DMS53 treated with DMSO at 0.1 percent for 48 hours (cell line): ENCODE data around the gene HTT.

ENCODE experiments used
- DNase-seq: peaks from one replicate; lab custom pipeline; 2025; ENCODE audit not compliant: unreplicated experiment; lab: John Stamatoyannopoulos, UW

The HTT gene

DNA sequence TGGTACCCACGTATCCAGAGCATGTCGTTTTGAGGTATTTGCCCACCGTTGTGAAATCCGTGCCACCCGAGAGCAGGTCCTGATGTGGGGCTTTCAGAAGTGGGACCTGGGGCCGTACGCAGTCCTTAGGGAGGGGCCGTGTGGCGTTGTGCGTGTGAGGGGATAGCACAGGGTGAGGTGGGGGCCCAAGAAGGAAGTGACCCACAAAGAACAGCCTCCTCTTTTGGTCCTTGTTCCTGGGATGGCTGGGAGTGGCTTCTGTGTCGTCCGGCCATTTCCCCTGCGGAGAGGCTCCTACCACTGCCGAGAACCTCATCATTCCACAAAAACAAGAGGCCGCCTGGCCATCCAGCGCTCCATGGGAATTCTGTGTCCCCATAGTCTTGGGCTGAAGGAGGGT, 157.5 kb downstream of the HTT start:
- no peak for DNase-seq

DNA sequence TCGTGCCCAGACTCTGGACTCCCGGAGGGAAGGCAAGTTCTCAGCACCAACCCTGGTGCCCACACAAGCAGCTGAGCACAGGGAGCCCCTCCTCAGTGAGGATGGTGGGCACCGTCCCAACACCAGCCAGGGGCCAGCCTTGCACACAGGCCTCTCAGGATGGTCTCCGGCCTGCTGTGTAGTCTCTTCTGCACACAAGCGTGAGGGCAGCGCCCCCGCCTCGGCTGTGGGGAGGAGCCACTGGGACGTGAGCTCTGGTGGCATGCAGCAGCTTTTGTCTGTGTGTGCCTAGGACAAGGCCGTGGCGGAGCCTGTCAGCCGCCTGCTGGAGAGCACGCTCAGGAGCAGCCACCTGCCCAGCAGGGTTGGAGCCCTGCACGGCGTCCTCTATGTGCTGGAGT, 158.4 kb downstream of the HTT start:
- no peak for DNase-seq

DNA sequence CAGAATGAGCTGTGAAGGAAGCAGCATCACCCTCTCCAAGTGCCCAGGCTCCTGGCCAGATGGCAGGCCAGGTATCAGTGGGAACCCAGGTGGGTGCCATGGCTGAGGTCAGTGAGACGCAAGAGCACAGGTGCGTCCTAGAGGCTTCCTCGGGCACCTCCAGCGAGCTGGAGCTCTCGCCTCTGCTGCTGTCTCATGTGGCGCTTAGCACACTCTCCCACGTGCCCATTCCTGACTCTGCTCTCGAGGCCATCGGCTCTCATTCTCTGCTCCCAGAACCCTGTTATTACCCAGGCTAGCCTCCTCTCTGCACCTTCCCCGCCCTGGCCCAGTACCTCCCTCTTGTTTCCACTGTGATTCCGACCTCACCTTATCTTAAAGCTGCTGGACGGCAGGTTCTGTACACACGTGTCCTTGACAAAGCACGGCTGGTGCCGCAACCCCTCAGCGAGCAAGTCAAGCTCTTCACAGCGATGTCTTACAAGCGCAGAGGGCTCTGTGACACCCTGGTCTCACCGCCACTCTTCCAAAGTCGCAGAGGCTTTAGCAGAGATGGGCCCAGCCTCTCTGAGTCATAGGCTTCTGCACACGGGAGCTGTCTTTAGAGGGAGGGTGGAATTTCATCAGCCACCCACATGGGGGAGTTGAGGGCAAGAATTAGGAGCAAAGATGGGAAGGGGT, 159.1 kb downstream of the HTT start:
- no peak for DNase-seq

DNA sequence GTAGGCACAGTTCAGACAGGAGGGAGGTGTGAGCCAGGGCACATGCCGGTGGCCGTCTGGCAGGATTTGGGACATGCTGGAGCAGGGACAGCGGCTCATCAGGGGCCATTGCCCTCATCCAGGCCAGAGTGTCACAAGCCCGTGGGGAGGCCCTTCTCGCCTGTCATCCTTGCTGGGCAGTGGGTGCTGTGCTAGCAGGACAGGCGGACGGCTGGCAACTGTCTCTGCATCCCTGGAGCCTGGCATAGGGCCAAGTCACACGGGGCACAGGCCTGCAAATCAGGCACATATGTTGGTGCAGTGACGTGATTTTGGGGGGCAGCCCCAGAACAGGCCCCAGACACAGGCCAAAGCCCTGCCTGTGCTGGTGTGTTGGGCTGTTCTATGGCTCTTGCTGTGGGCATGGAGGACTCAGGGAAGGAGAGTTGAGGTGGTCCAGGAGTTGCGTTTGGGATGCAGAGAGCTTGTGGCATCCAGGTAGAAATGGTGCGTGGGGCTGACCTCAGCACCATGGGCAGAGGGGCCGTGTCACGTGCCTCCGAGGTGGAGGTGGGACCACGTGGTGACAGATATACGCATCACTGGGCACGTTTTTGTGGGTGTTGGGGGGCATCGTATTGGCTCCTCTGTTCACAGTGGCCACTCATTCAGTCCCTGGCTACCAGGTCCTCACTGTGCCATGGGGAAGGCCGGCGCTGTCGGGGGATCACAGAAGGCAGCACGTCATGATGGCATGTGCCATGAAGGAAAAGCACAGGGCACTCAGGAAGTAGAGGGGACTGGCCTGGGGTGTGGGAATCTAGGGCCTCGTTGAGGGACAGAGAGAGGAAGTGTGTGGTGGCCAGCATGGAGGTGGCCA, 159.9 kb downstream of the HTT start:
- DNase-seq: no peak

DNA sequence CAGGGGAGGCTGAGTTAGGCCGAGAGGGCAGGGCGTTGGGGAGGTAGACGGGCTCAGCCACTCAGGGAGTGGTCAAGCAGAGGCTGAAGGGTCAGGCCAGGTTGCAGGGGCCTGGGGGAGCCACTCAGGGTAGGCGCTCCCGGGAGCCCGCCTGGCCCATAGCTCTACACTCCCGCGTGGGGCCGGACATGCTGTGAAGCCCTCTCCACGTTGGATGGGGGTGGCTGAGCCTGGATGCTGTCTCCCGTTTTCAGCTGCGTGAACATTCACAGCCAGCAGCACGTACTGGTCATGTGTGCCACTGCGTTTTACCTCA, 160.5 kb downstream of the HTT start:
- DNase-seq: no peak

DNA sequence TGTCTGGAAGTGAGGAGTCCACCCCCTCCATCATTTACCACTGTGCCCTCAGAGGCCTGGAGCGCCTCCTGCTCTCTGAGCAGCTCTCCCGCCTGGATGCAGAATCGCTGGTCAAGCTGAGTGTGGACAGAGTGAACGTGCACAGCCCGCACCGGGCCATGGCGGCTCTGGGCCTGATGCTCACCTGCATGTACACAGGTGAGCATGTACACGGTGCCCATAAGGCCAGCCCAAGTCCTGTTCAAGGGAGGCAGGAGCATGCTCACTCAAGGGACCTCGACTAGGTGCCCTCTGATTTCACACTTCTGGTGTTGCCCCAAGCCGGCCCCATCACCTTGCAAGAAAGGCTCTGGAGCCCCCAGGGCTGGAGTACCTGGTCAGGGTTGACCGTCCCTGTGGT, 161.1 kb downstream of the HTT start:
- no peak for DNase-seq

DNA sequence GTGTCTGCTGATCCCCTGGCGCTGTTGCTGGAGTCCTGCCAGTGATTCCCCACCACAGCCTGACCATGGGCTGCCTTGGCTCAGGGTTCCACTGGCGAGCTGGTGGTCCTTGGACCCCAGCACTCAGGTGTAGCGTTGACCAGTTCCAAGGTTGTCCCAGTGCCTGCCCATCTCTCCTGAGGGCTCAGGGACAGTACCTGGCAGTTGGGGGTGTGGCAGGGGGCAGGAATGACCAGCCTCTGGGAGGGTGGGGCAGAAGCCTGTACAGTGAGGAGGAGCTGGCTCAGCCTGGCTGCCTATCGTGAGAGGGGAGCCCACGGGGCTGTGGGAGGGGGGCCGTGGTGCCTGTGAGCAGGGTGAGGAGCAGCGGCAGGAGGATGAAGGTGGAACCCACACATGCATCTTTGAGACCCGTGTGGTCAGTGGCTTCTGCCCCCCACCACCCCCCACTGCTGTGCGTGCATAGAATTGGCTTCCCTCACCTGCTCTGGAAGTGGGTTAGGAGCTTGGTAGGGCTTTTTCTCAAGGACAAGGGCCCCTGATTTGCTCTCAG, 161.9 kb downstream of the HTT start:
- DNase-seq: no peak

DNA sequence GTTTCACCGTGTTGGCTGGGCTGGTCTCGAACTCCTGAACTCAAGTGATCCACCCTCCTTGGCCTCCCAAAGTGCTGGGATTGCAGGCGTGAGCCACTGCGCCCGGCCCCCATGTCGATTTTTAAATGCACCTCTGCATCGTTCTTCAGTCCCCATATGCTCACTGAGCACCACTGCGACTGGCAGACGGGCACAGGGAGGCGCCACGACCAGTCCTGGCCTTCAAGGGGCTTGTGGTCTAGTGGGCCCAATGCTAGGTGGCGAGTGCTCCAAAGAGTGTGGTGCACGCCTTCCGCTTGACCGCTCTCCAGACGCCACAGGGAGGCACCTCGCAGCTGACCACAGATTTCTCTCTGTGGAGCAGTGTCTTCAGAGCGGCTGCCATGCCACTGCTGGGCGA, 162.8 kb downstream of the HTT start:
- DNase-seq: no peak

DNA sequence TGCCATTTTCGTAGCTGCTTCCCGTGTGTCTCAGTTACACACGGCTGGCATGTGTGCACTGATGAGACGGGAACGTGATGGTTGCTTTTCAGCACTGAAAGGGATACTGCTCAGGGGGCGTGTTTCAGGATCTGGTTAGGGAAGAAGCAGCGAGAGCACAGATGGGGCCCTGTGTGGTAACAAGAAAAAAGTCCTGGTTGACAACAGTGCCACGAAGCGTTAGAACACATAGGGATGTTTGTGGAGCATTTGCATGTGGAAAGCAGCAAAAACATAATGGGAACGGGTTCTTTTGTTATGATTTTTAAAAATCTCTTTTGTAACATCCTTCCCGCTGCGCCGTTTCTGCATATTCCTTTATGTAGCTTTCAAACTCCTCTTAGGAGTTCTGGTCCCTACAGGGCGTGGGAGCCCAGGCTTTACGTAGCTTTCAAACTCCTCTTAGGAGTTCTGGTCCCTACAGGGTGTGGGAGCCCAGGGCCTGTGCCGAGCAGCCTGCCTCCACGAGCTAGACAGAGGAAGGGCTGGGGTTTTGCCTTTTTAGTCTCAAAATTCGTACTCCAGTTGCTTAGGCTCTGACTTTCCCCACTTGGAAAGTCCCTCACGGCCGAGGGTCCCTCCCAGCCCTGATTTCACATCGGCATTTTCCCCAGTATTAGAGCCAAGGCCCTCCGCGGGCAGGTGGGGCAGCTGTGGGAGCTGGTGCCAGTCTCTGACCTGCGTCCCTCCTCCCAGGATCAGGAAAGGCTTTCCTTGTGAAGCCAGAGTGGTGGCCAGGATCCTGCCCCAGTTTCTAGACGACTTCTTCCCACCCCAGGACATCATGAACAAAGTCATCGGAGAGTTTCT, 163.5 kb downstream of the HTT start:
- no peak for DNase-seq

DNA sequence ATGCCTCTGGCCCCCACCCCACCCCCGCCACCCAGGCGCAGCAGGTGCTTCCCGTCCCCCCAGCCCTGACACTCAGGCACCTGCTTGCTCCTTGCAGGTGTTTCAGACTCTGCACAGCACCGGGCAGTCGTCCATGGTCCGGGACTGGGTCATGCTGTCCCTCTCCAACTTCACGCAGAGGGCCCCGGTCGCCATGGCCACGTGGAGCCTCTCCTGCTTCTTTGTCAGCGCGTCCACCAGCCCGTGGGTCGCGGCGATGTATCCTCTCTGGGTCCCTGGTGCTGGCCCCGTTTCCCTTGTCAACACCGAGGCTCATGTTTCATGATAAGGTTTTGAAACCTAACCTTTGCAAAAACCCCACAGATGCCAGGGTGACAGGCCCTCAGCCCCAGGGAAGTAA, 164.2 kb downstream of the HTT start:
- no peak for DNase-seq

DNA sequence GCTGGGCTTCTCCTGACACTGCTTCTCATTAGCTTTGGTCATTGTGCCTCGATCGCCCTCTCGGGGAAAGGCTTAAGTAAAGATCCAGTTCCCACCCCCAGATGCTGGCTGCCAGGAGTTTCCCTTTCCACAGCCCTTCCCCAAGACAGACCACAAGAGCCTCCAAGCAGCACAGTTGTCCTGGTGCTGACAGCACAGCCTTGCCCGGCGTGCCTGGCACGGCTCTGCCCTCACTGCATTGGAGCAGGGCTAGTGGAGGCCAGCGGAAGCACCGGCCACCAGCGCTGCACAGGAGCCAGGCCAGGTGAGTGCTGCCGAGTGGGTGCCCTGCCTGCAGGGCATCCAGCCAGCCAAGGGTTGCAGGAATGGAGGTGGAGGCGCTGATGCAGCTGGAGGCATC, 164.8 kb downstream of the HTT start:
- no peak for DNase-seq

DNA sequence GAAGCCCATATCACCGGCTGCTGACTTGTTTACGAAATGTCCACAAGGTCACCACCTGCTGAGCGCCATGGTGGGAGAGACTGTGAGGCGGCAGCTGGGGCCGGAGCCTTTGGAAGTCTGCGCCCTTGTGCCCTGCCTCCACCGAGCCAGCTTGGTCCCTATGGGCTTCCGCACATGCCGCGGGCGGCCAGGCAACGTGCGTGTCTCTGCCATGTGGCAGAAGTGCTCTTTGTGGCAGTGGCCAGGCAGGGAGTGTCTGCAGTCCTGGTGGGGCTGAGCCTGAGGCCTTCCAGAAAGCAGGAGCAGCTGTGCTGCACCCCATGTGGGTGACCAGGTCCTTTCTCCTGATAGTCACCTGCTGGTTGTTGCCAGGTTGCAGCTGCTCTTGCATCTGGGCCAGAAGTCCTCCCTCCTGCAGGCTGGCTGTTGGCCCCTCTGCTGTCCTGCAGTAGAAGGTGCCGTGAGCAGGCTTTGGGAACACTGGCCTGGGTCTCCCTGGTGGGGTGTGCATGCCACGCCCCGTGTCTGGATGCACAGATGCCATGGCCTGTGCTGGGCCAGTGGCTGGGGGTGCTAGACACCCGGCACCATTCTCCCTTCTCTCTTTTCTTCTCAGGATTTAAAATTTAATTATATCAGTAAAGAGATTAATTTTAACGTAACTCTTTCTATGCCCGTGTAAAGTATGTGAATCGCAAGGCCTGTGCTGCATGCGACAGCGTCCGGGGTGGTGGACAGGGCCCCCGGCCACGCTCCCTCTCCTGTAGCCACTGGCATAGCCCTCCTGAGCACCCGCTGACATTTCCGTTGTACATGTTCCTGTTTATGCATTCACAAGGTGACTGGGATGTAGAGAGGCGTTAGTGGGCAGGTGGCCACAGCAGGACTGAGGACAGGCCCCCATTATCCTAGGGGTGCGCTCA, 165.8 kb downstream of the HTT start:
- peak; percentile 19 for DNase-seq

DNA sequence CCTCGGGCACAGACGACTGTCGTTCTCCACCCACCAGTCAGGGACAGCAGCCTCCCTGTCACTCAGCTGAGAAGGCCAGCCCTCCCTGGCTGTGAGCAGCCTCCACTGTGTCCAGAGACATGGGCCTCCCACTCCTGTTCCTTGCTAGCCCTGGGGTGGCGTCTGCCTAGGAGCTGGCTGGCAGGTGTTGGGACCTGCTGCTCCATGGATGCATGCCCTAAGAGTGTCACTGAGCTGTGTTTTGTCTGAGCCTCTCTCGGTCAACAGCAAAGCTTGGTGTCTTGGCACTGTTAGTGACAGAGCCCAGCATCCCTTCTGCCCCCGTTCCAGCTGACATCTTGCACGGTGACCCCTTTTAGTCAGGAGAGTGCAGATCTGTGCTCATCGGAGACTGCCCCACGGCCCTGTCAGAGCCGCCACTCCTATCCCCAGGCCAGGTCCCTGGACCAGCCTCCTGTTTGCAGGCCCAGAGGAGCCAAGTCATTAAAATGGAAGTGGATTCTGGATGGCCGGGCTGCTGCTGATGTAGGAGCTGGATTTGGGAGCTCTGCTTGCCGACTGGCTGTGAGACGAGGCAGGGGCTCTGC, 166.5 kb downstream of the HTT start:
- no peak for DNase-seq

DNA sequence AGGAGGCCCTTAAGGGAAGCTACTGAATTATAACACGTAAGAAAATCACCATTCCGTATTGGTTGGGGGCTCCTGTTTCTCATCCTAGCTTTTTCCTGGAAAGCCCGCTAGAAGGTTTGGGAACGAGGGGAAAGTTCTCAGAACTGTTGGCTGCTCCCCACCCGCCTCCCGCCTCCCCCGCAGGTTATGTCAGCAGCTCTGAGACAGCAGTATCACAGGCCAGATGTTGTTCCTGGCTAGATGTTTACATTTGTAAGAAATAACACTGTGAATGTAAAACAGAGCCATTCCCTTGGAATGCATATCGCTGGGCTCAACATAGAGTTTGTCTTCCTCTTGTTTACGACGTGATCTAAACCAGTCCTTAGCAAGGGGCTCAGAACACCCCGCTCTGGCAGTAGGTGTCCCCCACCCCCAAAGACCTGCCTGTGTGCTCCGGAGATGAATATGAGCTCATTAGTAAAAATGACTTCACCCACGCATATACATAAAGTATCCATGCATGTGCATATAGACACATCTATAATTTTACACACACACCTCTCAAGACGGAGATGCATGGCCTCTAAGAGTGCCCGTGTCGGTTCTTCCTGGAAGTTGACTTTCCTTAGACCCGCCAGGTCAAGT, 167.5 kb downstream of the HTT start:
- DNase-seq: no peak

DNA sequence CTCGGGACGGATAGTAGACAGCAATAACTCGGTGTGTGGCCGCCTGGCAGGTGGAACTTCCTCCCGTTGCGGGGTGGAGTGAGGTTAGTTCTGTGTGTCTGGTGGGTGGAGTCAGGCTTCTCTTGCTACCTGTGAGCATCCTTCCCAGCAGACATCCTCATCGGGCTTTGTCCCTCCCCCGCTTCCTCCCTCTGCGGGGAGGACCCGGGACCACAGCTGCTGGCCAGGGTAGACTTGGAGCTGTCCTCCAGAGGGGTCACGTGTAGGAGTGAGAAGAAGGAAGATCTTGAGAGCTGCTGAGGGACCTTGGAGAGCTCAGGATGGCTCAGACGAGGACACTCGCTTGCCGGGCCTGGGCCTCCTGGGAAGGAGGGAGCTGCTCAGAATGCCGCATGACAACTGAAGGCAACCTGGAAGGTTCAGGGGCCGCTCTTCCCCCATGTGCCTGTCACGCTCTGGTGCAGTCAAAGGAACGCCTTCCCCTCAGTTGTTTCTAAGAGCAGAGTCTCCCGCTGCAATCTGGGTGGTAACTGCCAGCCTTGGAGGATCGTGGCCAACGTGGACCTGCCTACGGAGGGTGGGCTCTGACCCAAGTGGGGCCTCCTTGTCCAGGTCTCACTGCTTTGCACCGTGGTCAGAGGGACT, 168.8 kb downstream of the HTT start:
- DNase-seq: no peak

DNA sequence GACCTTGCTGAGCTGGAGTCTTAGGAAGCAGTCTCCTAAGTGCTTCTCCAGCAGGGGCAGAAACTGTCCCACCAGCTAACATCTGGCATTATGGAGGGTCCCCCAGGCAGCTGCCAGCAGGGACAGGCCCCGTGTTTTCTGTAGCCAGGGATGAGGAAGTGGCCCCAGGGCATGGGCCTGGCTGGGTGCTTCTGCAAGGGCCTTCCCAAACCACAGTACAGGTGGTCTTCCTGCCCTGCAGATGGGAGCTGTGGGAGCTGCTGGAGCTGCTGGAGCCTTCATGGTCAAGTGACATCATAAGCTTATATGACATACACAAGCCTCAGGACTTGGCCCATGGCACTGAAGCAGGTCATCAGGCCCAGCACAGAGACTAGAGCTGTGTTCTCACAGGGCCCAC, 169.5 kb downstream of the HTT start:
- DNase-seq: no peak

DNA sequence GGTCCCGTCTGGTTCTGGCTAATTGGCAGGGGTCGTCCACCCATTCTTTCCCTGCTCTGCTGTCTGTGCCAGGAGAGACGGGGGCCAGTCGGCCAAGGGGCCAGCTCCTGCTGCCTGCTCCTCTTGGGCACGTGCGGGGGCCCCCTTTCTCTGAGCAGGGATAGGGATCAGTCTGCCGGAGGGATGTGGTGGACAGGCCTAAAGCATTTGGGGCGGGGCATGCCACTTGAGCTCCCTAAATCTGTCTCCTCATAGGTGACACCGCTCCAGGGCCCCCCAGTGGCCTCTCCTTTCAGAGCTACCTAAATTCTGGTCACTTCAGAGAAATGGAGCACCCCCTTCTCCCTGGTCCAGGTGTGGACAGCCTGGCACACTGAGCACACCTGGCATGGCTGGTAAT, 170.3 kb downstream of the HTT start:
- DNase-seq: no peak

DNA sequence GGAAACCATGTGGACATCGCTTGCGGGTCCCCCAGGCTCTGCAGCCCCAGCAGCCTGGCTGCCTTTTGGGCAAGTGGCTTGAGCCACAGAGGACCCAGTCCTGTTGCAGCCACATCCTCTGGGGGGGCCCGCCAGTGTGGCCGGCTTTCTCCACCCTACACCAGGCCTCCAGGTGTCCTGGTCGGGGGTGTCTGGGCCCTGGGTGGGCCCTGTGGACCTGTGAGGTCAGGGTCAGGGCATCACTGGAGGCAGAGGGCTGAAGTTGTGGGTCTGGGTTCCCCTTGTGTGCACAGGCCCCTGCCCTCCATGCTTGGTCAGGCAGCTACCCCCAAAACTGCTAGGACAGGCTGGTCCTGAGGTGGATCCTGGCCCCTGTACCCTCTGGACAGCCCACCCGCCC, 171.2 kb downstream of the HTT start:
- DNase-seq: no peak
